SU-DHL-6 (cell line): ENCODE measurements around the gene ATP6V0D1.

Experiments
- H2AFZ ChIP-seq: fragments of 200-600 bp; sonication (generic); 2 replicates; pipeline ENCODE4 v1.6.1; 2014; ENCODE audit warnings: low read depth, mild to moderate bottlenecking, moderate library complexity, mixed read lengths, antibody characterized with exemption, low read length; ENCODE audit not compliant: severe bottlenecking
- H3F3A ChIP-seq: fragments of 200-600 bp; shearing (Covaris generic); 2 replicates; pipeline ENCODE4 v1.6.0; 2016; ENCODE audit warnings: antibody characterized with exemption, mild to moderate bottlenecking; ENCODE audit not compliant: insufficient read depth
- H3K27ac ChIP-seq: fragments of 200-600 bp; sonication (generic); 2 replicates; pipeline ENCODE4 v1.5.1; 2016; ENCODE audit warnings: low read depth, mild to moderate bottlenecking, low read length, moderate library complexity, mixed read lengths
- H3K27me3 ChIP-seq: fragments of 200-600 bp; sonication (generic), shearing (Covaris generic); 2 replicates; pipeline ENCODE4 v1.6.0; 2014; ENCODE audit warnings: mild to moderate bottlenecking, low read length
- H3K36me3 ChIP-seq: fragments of 200-600 bp; sonication (generic); 2 replicates; pipeline ENCODE4 v1.6.1; 2014; ENCODE audit warnings: mild to moderate bottlenecking, low read length, mixed read lengths
- H3K4me2 ChIP-seq: fragments of 300-600, 200-600 bp; shearing (Covaris generic), sonication (generic); 2 replicates; pipeline ENCODE4 v1.6.0; 2014; ENCODE audit warnings: low read length, low read depth, mild to moderate bottlenecking; ENCODE audit not compliant: poor library complexity, severe bottlenecking
- H3K4me3 ChIP-seq: fragments of 200-600 bp; sonication (generic); 2 replicates; pipeline ENCODE4 v1.5.1; 2014; ENCODE audit warnings: antibody characterized with exemption, low read length, mild to moderate bottlenecking, mixed read lengths; ENCODE audit not compliant: insufficient read depth, poor library complexity, severe bottlenecking
- H3K79me2 ChIP-seq: fragments of 200-600 bp; sonication (generic); 2 replicates; pipeline ENCODE4 v1.6.1; 2014; ENCODE audit warnings: mild to moderate bottlenecking, low read length, moderate library complexity; ENCODE audit not compliant: insufficient read depth
- H3K9ac ChIP-seq: fragments of 200-600 bp; sonication (generic); 2 replicates; pipeline ENCODE4 v1.7.0; 2014; ENCODE audit warnings: mild to moderate bottlenecking, low read length
- H3K9me2 ChIP-seq: fragments of 200-600 bp; sonication (generic); replicated peaks from 2 replicates; pipeline ENCODE4 v1.6.1; 2014; ENCODE audit warnings: low read length; ENCODE audit not compliant: insufficient read depth
- H3K9me3 ChIP-seq: fragments of 200-600 bp; sonication (generic); 2 replicates; pipeline ENCODE4 v1.6.1; 2014; ENCODE audit warnings: low read length, mixed read lengths; ENCODE audit not compliant: insufficient read depth
- H4K20me1 ChIP-seq: fragments of 200-600 bp; sonication (generic); 2 replicates; pipeline ENCODE4 v1.6.1; 2014; ENCODE audit warnings: low read depth, mild to moderate bottlenecking, antibody characterized with exemption, low read length, moderate library complexity, mixed read lengths
- EZH2phosphoT487 ChIP-seq: fragments of 200-600 bp; sonication (generic), shearing (Covaris generic); conservative IDR thresholded peaks from 2 replicates; pipeline ENCODE4 v1.6.1; 2018; ENCODE audit warnings: mild to moderate bottlenecking, antibody characterized with exemption, low read length, moderate library complexity, mixed read lengths
- TF ChIP-seq, protein P1 (sequence below): fragments of 200-600 bp; sonication (generic); IDR thresholded peaks from one replicate; pipeline ENCODE4 v1.5.1; 2017; ENCODE audit warnings: antibody characterized with exemption, mild to moderate bottlenecking, low read length, moderate library complexity; ENCODE audit not compliant: insufficient read depth, poor library complexity, severe bottlenecking

ATP6V0D1 gene

DNA sequence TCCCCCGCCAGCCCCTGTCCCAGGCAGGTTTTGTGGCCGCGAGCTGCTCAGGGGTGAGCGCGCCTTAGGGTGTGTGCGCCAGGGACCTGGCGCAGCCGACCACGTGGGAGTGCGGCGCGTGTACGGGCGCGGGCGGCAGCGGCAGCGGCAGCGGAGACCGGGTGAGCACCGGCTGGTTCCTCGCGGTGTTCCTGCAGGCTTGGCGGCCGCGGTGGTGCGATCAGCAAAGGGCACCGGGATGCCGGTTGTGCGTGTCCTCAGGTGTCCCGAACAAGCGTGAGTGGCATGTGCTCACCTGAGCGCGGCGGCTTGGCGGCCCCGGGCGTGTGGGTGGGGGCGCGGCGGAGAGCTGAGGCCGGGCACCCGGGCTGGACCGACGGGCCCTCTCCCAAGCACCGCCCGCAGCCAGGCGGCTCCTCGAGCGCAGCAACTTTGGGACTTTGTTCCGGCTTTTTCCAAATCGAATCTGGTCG, 50.4 kb downstream of the ATP6V0D1 start:
- H3K36me3 ChIP-seq = no peaks in the 10 kb centered on the region
- H3K9me2 ChIP-seq = no peaks in the 10 kb centered on the region
- H3F3A ChIP-seq = no peaks in the 10 kb centered on the region
- no peak for TF ChIP-seq EZH2phosphoT487
- TF ChIP-seq, protein P1, sequence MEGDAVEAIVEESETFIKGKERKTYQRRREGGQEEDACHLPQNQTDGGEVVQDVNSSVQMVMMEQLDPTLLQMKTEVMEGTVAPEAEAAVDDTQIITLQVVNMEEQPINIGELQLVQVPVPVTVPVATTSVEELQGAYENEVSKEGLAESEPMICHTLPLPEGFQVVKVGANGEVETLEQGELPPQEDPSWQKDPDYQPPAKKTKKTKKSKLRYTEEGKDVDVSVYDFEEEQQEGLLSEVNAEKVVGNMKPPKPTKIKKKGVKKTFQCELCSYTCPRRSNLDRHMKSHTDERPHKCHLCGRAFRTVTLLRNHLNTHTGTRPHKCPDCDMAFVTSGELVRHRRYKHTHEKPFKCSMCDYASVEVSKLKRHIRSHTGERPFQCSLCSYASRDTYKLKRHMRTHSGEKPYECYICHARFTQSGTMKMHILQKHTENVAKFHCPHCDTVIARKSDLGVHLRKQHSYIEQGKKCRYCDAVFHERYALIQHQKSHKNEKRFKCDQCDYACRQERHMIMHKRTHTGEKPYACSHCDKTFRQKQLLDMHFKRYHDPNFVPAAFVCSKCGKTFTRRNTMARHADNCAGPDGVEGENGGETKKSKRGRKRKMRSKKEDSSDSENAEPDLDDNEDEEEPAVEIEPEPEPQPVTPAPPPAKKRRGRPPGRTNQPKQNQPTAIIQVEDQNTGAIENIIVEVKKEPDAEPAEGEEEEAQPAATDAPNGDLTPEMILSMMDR = no peak
- peak overlapping the region; percentile 73 for H3K4me2 ChIP-seq
- H3K9me3 ChIP-seq = no peaks in the 10 kb centered on the region
- H3K4me3 ChIP-seq = peak overlapping the region; percentile 64
- no peaks in the 10 kb centered on the region for H3K27me3 ChIP-seq
- H2AFZ ChIP-seq = peak overlapping the region; percentile 77
- no peaks in the 10 kb centered on the region for H4K20me1 ChIP-seq
- no peak overlapping the region for H3K27ac ChIP-seq
- H3K9ac ChIP-seq = peak overlapping the region; percentile 55
- H3K79me2 ChIP-seq = no peaks in the 10 kb centered on the region

DNA sequence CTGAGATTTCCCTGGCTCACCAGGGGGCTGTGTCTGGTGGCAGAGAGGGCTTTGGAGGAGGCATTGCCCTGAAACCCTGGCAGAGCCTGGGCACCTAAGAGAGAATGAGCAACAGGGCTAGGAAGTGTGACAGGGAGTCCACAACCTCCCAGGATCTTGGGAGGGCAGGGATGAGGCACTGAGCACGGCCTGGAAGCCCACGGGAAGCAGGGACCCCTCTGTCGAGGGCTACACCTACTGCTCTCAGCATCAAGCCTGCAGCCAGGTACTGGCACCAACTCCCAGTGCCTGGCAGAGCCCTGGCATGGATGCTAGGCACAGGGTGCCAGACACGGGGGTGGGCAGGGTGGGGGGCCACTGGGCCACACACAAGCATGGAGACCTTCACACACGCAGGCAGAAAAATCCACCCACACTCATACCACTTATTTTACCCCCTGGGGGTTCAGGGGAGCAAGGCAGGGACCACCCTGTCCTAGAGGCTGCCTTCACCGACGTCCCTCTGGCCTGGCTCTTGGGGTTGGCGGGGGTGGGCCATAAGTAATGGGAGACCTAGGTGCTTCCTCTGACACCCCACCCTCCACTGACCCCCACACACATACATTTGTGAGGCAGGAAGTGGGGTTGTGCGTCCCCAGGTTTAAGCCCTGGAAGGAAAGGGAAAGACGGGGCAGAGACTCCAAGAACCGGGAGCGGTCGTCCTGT, 51.0 kb downstream of the ATP6V0D1 start:
- H3K9ac ChIP-seq = peak overlapping the region; percentile 55
- peak overlapping the region; percentile 64 for H3K4me3 ChIP-seq

GRCh38 chr16:67429053-67429798, 51.7 kb downstream of the ATP6V0D1 start:
- H3K36me3 ChIP-seq = no peaks in the 10 kb centered on the region
- no peak for TF ChIP-seq EZH2phosphoT487
- TF ChIP-seq, protein P1 = no peak
- no peaks in the 10 kb centered on the region for H3F3A ChIP-seq
- no peaks in the 10 kb centered on the region for H3K9me3 ChIP-seq
- no peak overlapping the region for H3K9ac ChIP-seq
- no peak overlapping the region for H3K4me2 ChIP-seq
- no peak overlapping the region for H3K4me3 ChIP-seq
- H3K79me2 ChIP-seq = no peaks in the 10 kb centered on the region
- H2AFZ ChIP-seq = no peak overlapping the region
- H4K20me1 ChIP-seq = no peaks in the 10 kb centered on the region
- H3K27me3 ChIP-seq = no peaks in the 10 kb centered on the region
- H3K27ac ChIP-seq = no peak overlapping the region
- no peaks in the 10 kb centered on the region for H3K9me2 ChIP-seq

More for the DNA sequence above, 51.0 kb downstream of the ATP6V0D1 start:
- no peaks in the 10 kb centered on the region for H3F3A ChIP-seq
- no peaks in the 10 kb centered on the region for H3K9me3 ChIP-seq
- no peak overlapping the region for H3K27ac ChIP-seq
- H3K36me3 ChIP-seq = no peaks in the 10 kb centered on the region
- no peaks in the 10 kb centered on the region for H3K27me3 ChIP-seq
- no peaks in the 10 kb centered on the region for H4K20me1 ChIP-seq
- peak overlapping the region; percentile 73 for H3K4me2 ChIP-seq
- peak overlapping the region; percentile 77 for H2AFZ ChIP-seq
- no peak for TF ChIP-seq EZH2phosphoT487
- TF ChIP-seq, protein P1 = no peak
- H3K79me2 ChIP-seq = no peaks in the 10 kb centered on the region
- H3K9me2 ChIP-seq = no peaks in the 10 kb centered on the region
